HG03045 (cell line): ENCODE measurements around the gene LCK.

Source experiments
- ATAC-seq: cut with Tn5 transposase; IDR thresholded peaks from one replicate; pipeline ENCODE4 v1.9.1; 2021; ENCODE audit warnings: mild to moderate bottlenecking, moderate library complexity; ENCODE audit not compliant: unreplicated experiment

LCK gene

DNA sequence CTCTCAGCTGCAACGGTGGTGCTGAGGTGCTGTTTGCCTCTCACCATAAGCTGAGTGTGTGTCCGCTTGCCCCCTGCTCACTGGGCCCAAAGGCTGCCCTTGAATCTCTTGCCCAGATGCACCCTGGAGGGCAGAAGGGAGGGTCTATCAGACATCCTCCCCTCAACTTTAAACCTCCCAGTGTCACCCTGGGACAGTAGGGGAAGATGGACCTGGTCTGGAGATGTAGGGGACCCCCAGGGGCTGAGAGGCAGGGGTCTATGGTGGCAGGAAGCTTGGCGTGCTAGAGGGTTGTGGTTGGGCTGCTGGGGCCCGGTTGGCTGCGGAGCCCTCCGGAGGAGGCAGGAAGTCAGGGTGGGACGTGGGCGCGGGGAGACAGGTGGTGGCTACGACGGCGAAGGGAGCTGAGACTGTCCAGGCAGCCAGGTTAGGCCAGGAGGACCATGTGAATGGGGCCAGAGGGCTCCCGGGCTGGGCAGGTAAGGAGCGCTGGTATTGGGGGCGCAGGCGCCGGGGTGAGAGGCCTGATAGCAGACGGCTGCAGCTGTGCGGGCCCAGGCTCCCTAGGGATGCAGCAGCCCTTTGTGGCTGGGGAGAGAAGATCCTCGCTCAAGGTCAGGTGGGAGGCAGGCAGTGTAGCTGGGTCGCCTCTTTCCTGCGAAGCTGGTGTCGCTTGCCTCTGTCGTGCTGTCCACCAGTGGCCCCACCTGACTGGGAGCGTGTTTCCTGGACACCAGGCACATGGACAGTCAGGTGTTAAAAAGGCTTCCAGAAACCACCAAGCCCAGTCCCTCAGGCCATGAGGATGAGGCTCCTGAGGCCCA is at the start of gene LCK:
LCK (plus strand) TSS at position 373 of the 824 bp plus-strand sequence. CDS start 23,065 bp downstream, outside the sequence.
- ATAC-seq, result no peak

DNA sequence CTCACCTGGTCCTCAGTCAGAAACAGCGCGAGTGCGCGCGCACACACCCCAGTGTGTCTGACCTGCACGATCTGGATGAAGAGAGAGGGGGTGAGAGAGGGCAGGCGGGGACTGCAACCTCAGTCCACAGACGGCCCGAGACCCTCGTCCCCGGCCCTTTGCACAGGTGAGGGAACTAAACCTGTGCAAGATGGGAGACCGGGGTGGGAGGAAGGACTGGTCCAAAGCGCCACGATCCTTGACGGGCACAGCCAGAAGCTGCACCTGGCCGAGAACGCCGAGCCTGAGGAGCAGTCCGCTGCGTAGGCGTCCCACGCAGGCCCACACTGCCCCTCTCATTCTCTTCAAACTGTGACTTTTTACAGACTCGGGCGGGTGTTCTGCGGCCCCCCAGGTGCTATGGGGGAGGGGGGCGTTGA is 46.1 kb upstream of the LCK start:
- ATAC-seq, result no peak

GRCh38 chr1:32205401-32206370 is 45.4 kb upstream of the LCK start, which contains the start of gene IQCC:
TSS of gene IQCC (plus strand) at chr1:32205671. CDS start at chr1:32205682, 11 bp downstream.
- ATAC-seq, result peak; percentile 50

GRCh38 chr1:32208469-32208868 is 42.6 kb upstream of the LCK start:
- ATAC-seq, result no peak

- ATAC-seq, result no peak
Observed at GRCh38 chr1:32208891-32209328, 42.2 kb upstream of the LCK start, which contains the start of gene DCDC2B. TSS of gene DCDC2B (plus strand) at chr1:32209089. CDS start at chr1:32209094, 5 bp downstream.

- ATAC-seq, result no peak
Observed at GRCh38 chr1:32215629-32216480, 35.2 kb upstream of the LCK start.

- ATAC-seq, result no peak
Observed at GRCh38 chr1:32216566-32216965, 34.5 kb upstream of the LCK start.

DNA sequence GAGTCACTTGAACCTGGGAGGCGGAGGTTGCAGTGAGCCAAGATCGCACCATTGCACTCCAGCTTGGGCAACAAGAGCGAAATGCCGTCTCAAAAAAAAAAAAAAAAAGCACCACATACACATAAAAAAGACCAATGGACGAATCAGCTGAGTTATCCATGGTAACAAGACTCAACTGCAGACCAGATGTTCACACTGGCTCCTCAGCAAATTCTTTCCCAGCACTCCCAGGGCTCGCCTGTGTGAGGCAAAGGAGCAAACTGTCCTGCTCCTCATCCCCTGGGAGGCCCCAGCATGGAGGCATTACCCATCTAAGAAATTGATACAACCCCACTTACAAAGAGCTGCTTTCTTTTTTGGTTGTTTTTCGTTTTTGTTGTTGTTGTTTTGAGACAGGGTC is 32.0 kb upstream of the LCK start:
- no peak for ATAC-seq

DNA sequence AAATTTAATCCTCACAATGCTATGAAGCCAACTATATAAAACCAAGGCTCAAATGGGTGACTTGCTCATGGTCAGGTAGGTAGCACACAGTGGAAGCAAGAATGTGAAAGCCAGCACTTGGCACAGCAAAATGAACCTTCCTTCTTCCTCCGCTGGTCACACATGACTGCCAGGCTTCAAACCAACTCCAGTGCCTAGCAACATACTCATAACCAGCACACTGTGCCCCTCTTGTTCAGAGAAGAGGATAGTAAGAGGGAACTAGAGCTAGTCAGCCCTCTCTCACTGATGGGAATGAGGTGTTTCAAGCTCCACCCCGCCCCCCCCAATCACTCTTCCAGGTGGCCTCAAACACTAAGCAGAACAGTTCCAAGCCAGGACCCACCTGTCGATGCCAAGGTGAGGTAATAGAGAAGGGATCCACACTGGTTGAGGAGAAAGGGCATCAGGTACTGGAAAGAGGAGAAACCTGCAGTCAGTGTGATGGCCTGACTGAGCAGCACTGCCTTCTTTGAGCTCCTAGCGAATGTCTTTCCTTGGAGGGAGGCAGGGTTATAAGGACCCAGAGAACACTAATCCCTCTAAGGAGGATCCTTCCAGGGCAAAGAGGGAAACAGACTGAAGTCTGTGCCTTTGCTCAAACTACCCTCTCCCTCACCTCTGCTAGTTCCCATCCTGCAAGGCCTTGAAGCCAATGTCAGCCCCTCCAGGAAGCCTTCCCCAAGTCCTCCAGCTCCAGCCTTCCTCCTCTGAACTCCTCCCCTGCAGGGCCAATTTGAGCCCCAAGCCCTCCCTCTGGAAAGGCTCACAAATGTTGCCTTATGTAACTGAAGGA is 30.1 kb upstream of the LCK start:
- ATAC-seq, result no peak

DNA sequence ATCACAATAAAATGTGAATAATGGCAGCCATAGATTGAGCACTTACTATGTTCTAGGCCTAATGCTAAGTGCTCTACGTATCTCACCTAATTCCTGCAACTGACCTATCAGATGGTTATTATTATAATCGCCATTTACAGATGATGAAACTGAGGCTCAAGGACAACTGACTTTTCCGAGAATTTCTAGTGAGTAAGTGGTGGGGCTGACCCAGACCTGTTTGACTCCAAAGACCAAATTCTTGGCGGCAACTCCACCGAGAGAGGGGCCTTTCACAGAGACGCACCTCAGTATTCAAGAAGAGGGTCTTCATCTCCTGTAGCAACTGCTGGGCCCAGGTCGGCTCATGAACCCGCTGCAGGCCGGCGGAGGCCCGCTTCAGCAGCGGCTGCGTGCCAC is 29.5 kb upstream of the LCK start:
- no peak for ATAC-seq

GRCh38 chr1:32221980-32222755 is 28.9 kb upstream of the LCK start, which contains the start of the genes EIF3I and TMEM234:
TSS of gene EIF3I (plus strand) at chr1:32222407. CDS start at chr1:32222442, 35 bp downstream.
TSS of gene TMEM234 (minus strand) at chr1:32222353. CDS start at chr1:32222322, 31 bp downstream.
- peak; percentile 94 for ATAC-seq

DNA sequence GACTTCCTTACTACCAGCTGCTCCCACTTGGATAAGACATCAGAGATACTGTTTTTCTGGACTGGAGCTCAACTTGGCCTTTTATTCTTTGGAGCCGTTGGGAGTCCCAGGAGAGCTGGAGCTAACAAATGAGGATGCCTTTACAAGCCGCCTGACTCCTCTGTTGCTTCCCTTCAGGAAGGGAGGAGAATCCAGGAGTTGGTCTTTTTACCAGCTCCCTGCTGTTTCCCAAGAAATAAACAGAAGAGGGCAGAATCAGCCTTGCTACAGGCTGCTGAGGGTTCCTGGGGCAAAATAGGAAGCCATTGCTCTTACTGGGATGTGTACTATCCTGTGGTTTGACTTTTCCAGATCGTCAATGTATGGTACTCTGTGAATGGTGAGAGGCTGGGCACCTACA is 27.4 kb upstream of the LCK start:
- ATAC-seq, result no peak

GRCh38 chr1:32224285-32224684 is 26.8 kb upstream of the LCK start:
- no peak for ATAC-seq

- ATAC-seq, result no peak
Observed at GRCh38 chr1:32228771-32229170, 22.3 kb upstream of the LCK start.

GRCh38 chr1:32231843-32232432 is 19.1 kb upstream of the LCK start:
- no peak for ATAC-seq

GRCh38 chr1:32232558-32233304 is 18.3 kb upstream of the LCK start:
- ATAC-seq, result no peak

- no peak for ATAC-seq
Observed at GRCh38 chr1:32234792-32235191, 16.3 kb upstream of the LCK start.
